Muscle layer of duodenum (tissue), 2 donors: Measurements from ENCODE around the gene ZNF205.
"Not testable (repeated sequence)": the region's sequence is repeated elsewhere in the genome, so short reads cannot be mapped to it uniquely, and the experiment has no call there.

Source experiments
- H3K27ac ChIP-seq: one replicate; pipeline ENCODE4 v1.7.0; 2013; ENCODE audit warnings: mild to moderate bottlenecking, low read length
- H3K27me3 ChIP-seq: one replicate; pipeline ENCODE4 v1.7.0; 2013; ENCODE audit warnings: low read depth, mild to moderate bottlenecking, control low read depth, low read length
- H3K36me3 ChIP-seq, 2 donors: one replicate each; pipeline ENCODE4 v1.7.0; 2013; ENCODE audit warnings: low read length in 2 of 2, control low read depth in 1 of 2, mild to moderate bottlenecking in 1 of 2; ENCODE audit not compliant: insufficient read depth in 2 of 2, control insufficient read depth in 1 of 2
- H3K4me1 ChIP-seq, 2 donors: one replicate each; pipeline ENCODE4 v1.7.0; 2013; ENCODE audit warnings: low read length in 2 of 2, mild to moderate bottlenecking in 2 of 2, control low read depth in 1 of 2, moderate library complexity in 1 of 2; ENCODE audit not compliant: insufficient read depth in 2 of 2, control insufficient read depth in 1 of 2
- H3K4me3 ChIP-seq, 2 donors: one replicate each; pipeline ENCODE4 v1.7.0; 2013; ENCODE audit warnings: low read length in 2 of 2, low read depth in 1 of 2, mild to moderate bottlenecking in 1 of 2
- H3K9me3 ChIP-seq, 2 donors: one replicate each; pipeline ENCODE4 v1.7.0; 2013; ENCODE audit warnings: low read length in 2 of 2, control low read depth in 1 of 2, mild to moderate bottlenecking in 1 of 2; ENCODE audit not compliant: control insufficient read depth in 1 of 2
- donor health status: healthy.

ZNF205 gene

DNA sequence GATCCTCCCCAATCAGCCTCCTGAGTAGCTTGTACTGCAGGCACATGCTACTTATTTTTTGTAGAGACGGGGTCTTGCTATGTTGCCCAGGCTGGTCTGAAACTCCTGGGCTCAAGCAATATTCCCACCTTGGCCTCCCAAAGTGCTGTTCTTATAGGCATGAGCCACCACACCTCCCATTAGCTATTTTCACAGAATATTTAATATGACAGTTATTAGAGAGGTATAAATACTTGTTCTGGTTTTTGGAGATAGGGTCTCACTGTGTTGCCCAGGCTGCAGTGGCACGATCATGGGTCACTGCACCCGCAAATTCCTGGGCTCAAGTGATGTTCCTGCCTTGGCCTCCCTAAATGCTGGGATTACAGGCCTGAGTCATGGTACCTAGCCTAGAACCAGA, 43.6 kb downstream of the ZNF205 start:
- H3K9me3 ChIP-seq = peaks cover 0 to 4% of the 10 kb centered on the region in 2 donors
- no peak overlapping the region for H3K4me3 ChIP-seq
- H3K27me3 ChIP-seq = no peaks in the 10 kb centered on the region
- H3K27ac ChIP-seq = no peak overlapping the region
- H3K36me3 ChIP-seq = no peaks in the 10 kb centered on the region
- peaks cover 0 to 16% of the 10 kb centered on the region in 2 donors for H3K4me1 ChIP-seq

DNA sequence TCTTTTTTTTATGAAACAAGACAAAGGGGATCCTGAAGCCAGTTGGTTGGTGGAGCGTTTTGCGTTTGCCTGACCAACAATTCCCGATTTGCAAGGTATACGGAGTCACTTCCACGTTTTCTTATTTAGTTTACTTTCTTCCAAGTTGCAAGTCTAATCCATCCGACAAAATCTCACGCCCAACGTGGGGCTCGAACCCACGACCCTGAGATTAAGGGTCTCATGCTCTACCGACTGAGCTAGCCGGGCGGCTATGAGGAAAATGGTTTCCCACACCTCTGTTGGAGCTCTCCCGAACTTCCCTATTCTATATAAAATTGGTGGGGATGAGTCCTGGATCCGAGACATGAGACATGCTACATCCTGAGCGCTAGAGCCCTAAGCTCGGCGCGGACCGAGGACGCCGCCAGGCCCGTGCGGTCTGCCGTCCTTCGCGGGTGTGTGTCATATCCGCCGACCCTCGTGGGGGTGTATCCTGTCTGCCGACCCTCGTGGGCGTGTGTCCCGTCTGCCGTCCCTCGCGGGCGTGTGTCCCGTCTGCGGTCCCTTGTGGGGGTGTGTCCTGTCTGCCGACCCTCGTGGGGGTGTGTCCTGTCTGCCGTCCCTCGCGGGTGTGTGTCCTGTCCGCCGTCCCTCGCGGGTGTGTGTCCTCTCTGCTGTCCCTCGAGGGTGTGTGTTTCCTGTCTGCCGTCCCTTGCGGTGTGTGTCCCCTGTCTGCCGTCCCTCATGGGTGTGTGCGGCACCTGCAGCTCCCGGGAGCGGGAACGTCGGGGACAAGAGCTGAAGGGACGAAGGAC, 45.0 kb downstream of the ZNF205 start:
- Histone ChIP-seq H3K27ac (peak overlapping the region; percentile 4), H3K9me3 (peaks cover 0 to 4% of the 10 kb centered on the region in 2 donors), H3K27me3 (no peaks in the 10 kb centered on the region), H3K4me1 (peaks cover 0 to 10% of the 10 kb centered on the region in 2 donors), H3K36me3 (no peaks in the 10 kb centered on the region), H3K4me3 (peak overlapping the region; percentile 67 to 91)

DNA sequence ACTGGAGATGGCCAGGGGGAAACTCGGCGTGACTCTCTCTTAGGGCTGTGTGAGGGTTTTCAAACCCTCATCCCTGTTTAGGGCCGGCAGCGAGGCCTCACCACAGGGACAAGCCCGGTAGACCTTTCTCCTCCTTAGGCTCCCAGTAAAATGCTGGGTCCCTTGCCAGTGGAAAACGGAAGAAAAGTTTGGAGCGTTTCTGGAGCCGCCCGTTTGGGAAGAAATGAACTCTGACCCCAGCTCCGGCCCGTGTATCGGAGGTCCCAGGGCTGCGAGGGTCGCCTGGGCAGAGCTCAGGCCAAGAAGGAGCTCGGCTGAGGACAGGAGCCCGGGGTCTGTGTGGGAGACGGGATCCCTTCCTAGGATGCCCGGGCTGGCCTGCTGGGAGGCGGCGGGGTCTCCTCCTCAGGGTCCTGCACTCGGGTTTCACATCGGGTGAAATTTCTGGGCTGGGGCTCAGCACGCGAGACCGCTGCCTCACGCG, 45.7 kb downstream of the ZNF205 start:
- no peak overlapping the region for H3K27ac ChIP-seq
- no peaks in the 10 kb centered on the region for H3K36me3 ChIP-seq
- no peaks in the 10 kb centered on the region for H3K27me3 ChIP-seq
- peak overlapping the region; percentile 67 to 91 for H3K4me3 ChIP-seq
- peaks cover 0 to 4% of the 10 kb centered on the region in 2 donors for H3K9me3 ChIP-seq
- peaks cover 0 to 7% of the 10 kb centered on the region in 2 donors for H3K4me1 ChIP-seq

GRCh38 chr16:3158510-3159314, 46.3 kb downstream of the ZNF205 start:
- Histone ChIP-seq H3K36me3 (no peaks in the 10 kb centered on the region), H3K9me3 (peaks cover 0 to 4% of the 10 kb centered on the region in 2 donors), H3K4me3 (peak overlapping the region; percentile 67 to 91), H3K27me3 (no peaks in the 10 kb centered on the region), H3K27ac (peak overlapping the region; percentile 63), H3K4me1 (peaks cover 0 to 7% of the 10 kb centered on the region in 2 donors)

DNA sequence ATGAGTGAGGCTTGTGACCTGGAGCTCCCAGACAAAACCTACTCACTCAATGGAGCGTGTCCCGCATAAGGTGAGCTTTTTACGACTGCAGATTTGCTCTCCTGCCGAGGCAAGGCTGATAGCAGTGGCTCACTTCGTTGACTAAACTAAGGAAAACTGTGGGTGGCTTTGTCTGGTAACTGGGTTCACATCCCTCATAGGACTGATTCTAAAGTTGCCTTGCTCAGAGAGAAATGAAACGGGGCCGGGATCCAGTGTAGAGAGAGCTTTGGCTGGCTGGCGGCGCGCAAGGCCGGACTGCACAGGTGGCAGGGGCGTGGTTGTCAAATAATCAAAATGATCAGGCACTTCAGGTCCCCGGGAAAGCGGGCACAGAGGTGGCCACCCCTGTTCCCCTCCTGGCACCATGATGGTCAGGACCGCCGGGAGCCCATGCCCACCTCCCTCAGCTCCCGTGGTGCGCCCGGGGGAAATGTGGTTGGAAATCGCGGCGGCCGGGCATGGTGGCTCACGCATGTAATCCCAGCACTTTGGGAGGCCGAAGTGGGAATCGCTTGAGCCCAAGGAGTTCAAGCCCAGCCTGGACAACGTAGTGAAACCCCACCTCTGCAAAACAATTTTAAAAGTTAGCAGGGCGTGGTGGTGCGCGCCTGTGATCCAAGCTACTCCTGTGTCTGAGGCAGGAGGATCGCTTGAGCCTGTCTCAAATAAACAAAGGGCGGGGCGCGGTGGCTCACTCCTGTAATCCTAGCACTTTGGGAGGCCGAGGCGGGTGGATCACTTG, 49.0 kb downstream of the ZNF205 start:
- no peak overlapping the region for H3K4me3 ChIP-seq
- no peaks in the 10 kb centered on the region for H3K27me3 ChIP-seq

DNA sequence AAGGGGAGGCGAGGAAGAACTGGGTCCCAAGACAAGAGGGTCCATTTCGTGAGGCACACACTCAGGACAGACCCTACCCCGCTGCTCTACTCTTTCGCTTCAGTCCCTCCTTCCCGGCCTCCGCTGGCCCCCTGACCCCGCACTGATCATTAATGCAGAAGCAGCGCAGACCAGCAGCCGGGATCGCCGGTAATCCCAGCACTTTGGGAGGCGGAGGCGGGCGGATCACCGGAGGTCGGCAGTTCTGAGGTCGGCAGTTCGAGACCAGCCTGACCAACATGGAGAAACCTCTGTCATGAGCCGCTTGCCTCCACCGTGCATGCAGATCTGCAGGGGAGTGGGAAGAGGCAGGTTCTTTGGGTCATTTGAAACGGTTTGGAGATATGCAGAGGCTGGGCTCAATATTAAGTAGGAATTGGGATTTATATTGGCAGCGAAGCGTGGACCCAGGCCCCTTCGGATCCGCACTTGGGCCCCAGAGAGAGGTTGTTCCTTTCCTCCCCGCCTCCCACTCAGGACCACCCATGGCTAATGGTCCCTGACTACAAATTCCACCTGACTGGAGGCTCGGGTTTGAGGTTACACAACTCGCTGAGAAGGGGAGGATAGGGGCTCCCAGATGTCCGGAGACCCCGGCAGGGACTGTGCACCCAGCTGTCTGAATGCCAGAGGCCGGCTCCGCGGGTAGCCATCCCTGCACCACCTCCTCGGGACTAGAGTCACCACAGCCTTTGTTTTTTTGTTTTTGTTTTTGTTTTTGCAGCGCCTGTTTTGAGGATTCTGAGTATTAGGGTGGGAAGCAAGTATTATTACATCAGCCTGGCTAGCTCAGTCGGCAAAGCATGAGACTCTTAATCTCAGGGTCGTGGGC, 52.0 kb downstream of the ZNF205 start:
- Histone ChIP-seq H3K4me1 (no peaks in the 10 kb centered on the region), H3K9me3 (no peaks in the 10 kb centered on the region), H3K36me3 (no peaks in the 10 kb centered on the region), H3K27me3 (no peaks in the 10 kb centered on the region), H3K27ac (no peak overlapping the region), H3K4me3 (no peak overlapping the region)

More for the DNA sequence above, 49.0 kb downstream of the ZNF205 start:
- no peak overlapping the region for H3K27ac ChIP-seq
- no peaks in the 10 kb centered on the region for H3K36me3 ChIP-seq
- H3K9me3 ChIP-seq = no peaks in the 10 kb centered on the region
- peaks cover 0 to 7% of the 10 kb centered on the region in 2 donors for H3K4me1 ChIP-seq

DNA sequence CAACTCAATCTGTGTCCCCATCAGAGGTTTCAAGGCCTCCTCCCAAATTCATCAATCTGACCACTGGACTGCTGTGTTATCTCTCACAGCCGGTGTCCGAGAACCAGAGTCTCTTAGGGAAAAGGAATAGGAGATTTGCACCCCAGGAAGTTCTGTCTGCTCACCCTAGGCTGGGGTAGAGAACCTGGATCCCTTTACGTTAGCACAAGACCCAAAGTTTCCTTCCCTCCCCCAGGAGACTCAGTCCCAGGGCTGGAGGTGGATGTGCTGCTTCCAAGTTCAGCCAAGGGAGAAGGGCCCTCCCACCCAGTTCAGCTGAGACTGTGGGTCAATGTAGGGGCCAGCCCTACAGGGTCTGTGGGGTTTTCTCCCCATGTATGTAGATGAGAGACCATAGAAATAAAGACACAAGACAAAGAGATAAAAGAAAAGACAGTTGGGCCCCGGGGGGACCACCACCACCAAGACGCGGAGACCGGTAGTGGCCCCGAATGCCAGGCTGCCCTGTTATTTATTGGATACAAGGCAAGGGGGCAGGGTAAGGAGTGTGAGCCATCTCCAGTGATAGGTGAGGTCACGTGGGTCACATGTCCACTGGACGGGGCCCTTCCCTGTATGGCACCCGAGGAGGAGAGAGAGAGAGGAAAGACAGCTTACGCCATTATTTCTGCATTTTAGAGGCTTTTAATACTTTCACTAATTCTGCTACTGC, 52.9 kb downstream of the ZNF205 start:
- Histone ChIP-seq H3K27ac (no peak overlapping the region), H3K36me3 (no peaks in the 10 kb centered on the region), H3K4me1 (peaks cover 0 to 4% of the 10 kb centered on the region in 2 donors), H3K9me3 (no peaks in the 10 kb centered on the region), H3K27me3 (peaks cover 6% of the 10 kb centered on the region), H3K4me3 (peak overlapping the region in 1 of 2 donors; percentile 21)

- Histone ChIP-seq H3K27ac (no peak overlapping the region), H3K27me3 (peaks cover 19% of the 10 kb centered on the region), H3K36me3 (no peaks in the 10 kb centered on the region), H3K9me3 (no peaks in the 10 kb centered on the region), H3K4me1 (peaks cover 0 to 16% of the 10 kb centered on the region in 2 donors), H3K4me3 (no peak overlapping the region)
Observed at GRCh38 chr16:3166505-3166886, 54.1 kb downstream of the ZNF205 start.

DNA sequence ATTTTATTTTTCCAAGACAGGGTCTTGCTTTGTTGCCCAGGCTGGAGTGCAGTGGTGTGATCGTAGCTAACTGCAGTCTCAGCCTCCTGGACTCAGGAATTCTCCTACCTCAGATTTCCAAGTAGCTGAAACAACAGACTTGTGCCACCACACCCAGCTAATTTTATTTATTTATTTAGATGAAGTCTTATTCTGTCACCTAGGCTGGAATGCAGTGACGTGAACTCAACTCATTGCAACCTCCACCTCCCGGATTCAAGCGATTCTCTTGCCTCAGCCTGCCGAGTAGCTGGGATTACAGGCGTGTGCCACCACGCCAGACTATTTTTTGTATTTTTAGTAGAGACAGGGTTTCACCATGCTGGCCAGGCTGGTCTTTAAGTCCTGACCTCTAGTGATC, 56.3 kb downstream of the ZNF205 start:
- Histone ChIP-seq H3K4me1 (peaks cover 0 to 21% of the 10 kb centered on the region in 2 donors), H3K27me3 (peaks cover 34% of the 10 kb centered on the region)
- not testable (repeated sequence) for H3K27ac ChIP-seq, H3K4me3 ChIP-seq, H3K36me3 ChIP-seq, H3K9me3 ChIP-seq
